NCI-H82 treated with DMSO at 0.1 percent for 48 hours (cell line): Measurements from ENCODE around the gene HTT.
"Not testable (repeated sequence)": the region's sequence is repeated elsewhere in the genome, so short reads cannot be mapped to it uniquely, and the experiment has no call there.

Experiments
- DNase-seq: peaks from one replicate; lab custom pipeline; 2025; ENCODE audit not compliant: unreplicated experiment; lab: John Stamatoyannopoulos, UW

The HTT gene

DNA sequence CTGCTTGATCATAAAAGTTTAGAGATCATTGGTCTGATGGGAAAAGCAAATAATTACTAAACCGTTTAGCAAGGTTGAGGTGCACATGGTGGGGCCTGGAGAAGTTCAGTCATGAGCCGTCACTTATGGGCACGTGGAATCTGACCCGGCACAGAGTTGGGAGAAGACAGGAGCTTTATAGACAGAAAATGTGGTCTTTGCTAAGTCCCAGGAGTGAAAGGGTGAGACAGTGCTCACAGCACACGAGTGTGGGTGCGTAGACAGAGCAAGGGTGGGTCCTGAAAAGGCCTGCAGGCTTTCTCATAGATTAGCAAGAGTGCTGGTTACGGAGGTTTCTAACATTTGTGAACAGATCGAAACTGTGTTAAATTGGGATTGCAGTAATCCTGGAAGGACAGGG is 43.8 kb downstream of the HTT start:
- no peak for DNase-seq

DNA sequence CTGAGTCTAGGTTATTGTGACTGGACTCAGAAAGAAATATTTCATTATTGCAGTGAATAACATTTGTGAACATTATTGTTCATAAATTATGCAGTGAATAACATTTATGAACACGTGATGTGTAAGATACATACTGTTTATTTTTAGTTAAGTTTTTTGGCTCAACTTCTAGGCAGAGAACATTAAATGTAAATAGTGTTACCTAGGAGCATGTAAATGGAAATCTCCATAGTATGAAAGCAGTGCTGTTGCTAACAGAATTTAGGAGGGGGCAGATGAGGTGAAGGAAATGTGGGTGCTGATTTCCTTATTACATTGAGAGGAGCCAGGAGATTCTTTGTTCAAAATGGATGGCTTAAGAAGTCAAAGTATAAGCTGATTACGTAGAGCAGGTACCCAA is 45.0 kb downstream of the HTT start:
- DNase-seq = no peak

- DNase-seq = no peak
Observed at GRCh38 chr4:3121110-3121509, 46.6 kb downstream of the HTT start.

- DNase-seq = no peak
Observed at GRCh38 chr4:3121596-3121995, 47.1 kb downstream of the HTT start.

DNA sequence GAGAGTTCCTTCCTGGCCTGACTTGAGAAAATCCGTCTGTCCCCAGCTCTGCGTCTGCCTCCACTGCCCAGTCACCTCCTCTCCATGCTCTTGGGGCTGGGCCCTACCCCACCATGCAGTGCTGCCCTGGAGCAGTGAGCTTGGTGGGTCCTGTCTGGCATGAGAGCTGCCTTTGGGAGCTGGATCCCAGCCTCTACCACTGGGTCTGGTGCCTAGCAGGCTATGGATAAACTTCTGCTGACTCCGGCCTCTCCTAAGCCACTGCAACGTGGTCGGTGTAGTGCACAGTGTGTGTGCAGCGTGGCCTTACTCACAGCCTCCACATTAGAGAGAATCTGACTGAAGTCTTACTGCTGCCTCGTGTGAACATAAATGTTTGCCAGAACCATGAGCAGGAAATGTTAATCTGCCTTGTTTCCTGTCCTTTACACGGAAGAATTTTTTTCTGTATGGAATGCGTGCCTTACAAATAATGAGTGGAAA is 47.6 kb downstream of the HTT start:
- no peak for DNase-seq

DNA sequence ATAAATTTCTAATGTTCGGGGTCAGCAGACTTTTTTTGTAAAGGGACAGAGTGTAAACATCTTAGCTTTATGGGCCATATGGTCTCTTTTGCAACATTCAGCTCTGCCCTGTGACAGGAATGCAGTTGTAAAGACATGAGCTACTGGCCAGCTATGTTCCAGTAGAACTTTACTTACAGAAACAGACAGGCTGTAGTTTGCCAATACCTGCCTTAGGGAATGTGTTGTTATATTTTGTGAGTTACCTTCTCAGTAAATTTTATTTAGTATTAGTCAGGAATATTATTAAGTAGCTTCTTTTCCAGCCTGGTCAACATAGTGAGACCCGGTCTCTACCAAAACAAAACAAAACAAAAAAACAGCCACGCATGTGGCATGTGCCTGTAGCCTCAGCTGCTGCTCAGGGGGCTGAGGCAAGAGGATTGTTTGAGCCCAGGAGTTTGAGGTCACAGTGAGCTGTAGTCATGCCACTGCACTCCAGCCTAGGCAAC is 48.7 kb downstream of the HTT start:
- DNase-seq = no peak

GRCh38 chr4:3124070-3124767 is 49.7 kb downstream of the HTT start:
- DNase-seq = no peak

DNA sequence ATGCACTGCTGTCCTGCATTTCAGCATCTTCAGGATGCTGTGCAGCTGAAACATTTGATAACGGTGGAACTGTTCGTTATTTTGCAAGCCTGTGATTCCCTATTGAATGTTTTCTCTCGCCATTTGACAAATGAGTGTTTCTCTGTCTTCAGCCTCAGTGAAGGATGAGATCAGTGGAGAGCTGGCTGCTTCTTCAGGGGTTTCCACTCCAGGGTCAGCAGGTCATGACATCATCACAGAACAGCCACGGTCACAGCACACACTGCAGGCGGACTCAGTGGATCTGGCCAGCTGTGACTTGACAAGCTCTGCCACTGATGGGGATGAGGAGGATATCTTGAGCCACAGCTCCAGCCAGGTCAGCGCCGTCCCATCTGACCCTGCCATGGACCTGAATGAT is 52.6 kb downstream of the HTT start:
- DNase-seq = no peak

- no peak for DNase-seq
Observed at GRCh38 chr4:3128058-3128457, 53.6 kb downstream of the HTT start.

DNA sequence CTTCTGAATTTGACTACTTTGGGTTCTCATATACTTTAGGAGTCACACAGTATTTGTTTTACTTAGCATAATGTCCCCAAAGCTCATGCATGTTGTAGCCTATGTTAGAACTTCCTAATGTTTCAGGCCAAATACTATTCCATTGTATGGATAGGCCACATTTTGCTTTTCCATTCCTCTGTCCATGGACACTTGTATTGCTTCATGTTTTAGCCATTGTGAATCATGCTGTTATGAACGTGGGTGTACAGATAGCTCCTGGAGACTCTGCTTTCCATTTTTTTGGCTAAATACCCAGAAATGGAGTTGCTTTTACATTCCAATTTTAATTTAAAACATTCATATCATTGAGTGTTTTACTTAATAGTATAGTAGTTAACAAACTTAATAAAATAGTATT is 54.5 kb downstream of the HTT start:
- no peak for DNase-seq

DNA sequence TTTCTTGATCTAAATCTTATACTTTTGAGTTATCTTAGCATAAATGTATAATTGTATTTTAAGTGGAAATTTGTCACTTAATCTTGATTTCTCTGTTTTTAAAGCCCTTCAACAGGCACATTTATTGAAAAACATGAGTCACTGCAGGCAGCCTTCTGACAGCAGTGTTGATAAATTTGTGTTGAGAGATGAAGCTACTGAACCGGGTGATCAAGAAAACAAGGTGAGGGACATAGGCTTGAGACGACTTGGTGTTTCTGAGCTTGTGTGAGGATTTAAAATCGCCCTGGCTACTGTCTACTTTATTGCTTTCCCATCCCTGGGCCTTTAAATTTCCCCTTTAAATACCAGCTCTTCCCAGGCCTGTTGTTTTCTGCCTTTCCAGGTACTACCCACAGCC is 55.7 kb downstream of the HTT start:
- no peak for DNase-seq

DNA sequence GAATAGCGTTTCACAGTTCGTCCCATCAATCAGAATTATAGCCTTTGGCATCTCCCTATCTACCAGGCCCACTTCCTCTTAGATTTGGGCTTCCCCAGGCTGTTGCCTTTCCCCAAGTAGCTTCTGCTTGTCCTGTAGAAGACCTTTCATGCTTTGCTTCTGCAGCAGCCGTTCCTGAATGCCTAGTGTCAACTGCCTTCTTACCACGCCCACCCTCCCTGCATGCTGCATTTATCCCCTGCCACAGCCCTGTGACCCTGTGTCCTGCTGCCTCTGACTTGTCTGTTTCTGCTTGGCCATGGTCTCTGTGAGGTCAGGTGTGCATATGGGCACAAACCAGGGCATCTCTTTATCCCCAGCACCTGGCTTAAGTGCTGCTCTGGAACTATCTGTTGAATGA is 56.3 kb downstream of the HTT start:
- DNase-seq = no peak

DNA sequence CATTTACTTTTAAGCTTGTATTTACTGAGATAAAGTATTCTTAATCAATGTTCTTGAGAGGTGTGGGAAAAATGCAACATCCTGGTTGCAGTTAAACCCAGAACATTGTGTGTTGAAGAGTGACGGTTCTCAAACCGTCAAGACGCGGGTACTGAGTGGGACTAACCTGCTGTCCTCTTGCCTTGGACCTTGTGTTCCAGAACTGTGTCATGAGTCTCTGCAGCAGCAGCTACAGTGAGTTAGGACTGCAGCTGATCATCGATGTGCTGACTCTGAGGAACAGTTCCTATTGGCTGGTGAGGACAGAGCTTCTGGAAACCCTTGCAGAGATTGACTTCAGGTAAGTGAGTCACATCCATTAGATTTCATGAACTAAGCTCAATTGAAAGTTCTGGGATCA is 59.7 kb downstream of the HTT start:
- DNase-seq = no peak

DNA sequence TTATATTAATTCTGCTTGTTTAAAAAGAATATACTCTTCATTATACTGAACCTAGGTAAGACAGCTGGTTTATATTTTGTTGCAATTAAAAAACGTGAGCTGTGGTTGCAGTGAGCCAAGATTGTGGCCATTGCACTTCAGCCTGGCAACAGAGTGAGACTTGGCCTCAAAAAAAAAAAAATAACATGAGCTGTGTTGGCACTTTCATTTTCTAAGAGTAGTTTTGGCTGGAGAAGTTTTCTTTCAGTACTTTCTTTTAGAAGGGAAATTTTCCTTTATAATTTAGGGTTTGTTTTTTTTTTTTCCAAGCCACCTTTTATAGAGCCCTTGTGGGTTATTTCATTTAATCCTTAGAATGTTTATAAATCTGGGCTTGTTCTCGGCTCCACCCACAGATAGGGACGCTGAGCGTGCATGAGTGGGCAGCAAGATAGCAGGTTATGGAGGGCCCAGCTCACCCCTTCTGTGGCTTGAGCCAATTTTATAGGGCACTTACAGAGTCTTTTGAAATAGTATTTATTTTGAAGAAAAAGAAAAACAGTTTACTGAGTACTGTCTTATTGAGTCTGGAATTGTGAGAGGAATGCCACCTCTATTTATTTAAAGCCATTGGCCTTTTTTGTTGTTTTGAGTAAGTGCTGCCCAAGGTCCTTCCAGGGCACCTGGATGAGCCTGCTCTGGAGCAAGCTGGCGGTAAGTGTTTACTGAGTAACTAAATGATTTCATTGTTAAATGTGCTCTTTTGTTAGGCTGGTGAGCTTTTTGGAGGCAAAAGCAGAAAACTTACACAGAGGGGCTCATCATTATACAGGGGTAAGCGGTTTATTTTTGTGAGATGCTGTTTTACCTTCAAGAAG is 60.9 kb downstream of the HTT start:
- DNase-seq = no peak

- no peak for DNase-seq
Observed at GRCh38 chr4:3136454-3136853, 62.0 kb downstream of the HTT start.

DNA sequence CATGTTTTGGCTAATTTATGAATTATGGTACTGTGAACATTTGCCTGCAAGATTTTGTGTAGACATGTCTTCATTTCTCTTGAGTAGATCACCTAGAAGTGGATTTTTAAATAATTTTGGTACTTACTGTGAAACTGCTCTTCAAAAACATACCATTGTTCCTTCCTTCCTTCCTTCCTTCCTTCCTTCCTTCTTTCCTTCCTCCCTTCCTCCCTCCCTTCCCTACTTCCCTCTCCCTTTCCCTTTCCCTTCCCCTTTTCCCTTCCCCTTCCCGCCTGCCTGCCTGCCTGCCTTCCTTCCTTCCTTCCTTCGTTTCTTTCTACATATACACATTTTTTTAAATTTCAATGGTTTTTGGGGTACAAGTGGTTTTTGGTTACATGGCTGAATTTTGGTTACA is 63.4 kb downstream of the HTT start:
- DNase-seq = no peak

- no peak for DNase-seq
Observed at GRCh38 chr4:3145234-3145924, 70.9 kb downstream of the HTT start.

- DNase-seq = no peak
Observed at GRCh38 chr4:3148926-3149325, 74.4 kb downstream of the HTT start.

- not testable (repeated sequence) for DNase-seq
Observed at GRCh38 chr4:3151238-3151637, 76.8 kb downstream of the HTT start.

DNA sequence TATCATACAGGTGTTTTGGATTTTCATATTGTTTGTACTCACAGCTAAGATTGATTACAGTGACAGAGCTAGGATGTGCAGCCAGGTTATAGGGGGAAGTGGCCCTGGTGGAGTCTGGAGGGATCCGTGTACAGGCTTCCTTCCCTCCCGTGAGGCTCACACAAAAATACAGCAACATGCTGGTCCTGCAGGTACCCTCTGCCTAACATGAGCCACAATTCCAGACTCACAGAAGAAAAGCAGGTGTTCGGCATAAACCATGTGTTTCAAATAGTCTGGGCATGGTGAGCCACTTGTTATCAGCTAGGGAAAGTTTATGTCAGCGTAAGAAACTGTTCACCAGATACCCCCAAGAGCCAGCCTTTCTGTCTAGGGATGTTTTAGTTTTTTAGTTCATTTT is 82.9 kb downstream of the HTT start:
- DNase-seq = no peak

- no peak for DNase-seq
Observed at GRCh38 chr4:3158841-3159240, 84.4 kb downstream of the HTT start.

GRCh38 chr4:3160438-3160837 is 86.0 kb downstream of the HTT start:
- DNase-seq = no peak
